SU-DHL-6 (cell line): Measurements from ENCODE around the gene FOXI2.

Experiments
- EZH2phosphoT487 ChIP-seq: fragments of 200-600 bp; sonication (generic), shearing (Covaris generic); conservative IDR thresholded peaks from 2 replicates; pipeline ENCODE4 v1.6.1; 2018; ENCODE audit warnings: mild to moderate bottlenecking, antibody characterized with exemption, low read length, moderate library complexity, mixed read lengths
- TF ChIP-seq, protein P1 (sequence below): fragments of 200-600 bp; sonication (generic); IDR thresholded peaks from one replicate; pipeline ENCODE4 v1.5.1; 2017; ENCODE audit warnings: antibody characterized with exemption, mild to moderate bottlenecking, low read length, moderate library complexity; ENCODE audit not compliant: insufficient read depth, poor library complexity, severe bottlenecking

DNA sequence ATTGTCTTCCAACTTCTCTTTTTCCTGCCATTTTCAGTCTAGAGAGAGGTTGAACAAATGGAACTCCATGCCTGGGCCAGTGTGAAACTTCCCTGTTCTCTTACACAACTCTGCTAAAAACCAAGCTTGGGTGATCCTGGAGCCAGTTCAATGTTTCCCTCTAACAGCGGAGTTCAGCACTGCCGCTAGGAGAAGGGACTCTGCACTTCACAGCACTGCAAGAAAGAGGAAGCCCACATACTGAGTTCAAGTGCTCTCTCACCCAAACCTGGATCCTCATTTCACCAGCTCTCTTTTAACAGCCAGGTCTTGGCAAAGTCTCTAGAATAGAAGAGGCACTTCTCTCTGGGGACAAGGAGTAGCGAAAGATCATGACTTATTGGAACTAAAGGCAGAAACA is 18.8 kb downstream of the FOXI2 start:
- TF ChIP-seq, protein P1, sequence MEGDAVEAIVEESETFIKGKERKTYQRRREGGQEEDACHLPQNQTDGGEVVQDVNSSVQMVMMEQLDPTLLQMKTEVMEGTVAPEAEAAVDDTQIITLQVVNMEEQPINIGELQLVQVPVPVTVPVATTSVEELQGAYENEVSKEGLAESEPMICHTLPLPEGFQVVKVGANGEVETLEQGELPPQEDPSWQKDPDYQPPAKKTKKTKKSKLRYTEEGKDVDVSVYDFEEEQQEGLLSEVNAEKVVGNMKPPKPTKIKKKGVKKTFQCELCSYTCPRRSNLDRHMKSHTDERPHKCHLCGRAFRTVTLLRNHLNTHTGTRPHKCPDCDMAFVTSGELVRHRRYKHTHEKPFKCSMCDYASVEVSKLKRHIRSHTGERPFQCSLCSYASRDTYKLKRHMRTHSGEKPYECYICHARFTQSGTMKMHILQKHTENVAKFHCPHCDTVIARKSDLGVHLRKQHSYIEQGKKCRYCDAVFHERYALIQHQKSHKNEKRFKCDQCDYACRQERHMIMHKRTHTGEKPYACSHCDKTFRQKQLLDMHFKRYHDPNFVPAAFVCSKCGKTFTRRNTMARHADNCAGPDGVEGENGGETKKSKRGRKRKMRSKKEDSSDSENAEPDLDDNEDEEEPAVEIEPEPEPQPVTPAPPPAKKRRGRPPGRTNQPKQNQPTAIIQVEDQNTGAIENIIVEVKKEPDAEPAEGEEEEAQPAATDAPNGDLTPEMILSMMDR: no peak
- TF ChIP-seq EZH2phosphoT487: no peak
